ENCODE data around the gene DGCR8.
"Not testable (repeated sequence)": the region's sequence is repeated elsewhere in the genome, so short reads cannot be mapped to it uniquely, and the experiment has no call there.

DGCR8 gene

DNA sequence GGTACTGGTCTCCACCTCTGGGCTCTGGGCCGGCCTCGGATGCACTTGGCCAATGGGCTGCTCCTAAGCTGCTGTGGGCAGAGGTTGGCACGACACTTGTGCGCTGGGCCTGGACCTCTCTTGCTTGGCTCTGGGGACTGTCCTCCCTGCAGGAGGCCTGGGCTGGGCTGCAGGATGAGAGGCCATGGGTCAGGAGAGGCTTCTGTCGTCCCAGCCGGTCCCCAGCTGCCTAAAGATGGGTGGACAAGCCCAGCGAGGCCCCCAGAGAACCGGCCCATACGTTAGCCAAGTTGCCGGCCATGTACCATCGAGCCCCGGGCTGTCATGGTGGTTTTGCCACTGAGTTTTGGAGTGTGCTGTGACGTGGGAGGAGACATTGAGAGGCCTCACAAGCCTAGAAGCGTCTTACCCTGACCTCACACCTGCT lies 72.4 kb downstream of the DGCR8 start:
- H3K27ac Mint-ChIP-seq, result no peak overlapping the region

DNA sequence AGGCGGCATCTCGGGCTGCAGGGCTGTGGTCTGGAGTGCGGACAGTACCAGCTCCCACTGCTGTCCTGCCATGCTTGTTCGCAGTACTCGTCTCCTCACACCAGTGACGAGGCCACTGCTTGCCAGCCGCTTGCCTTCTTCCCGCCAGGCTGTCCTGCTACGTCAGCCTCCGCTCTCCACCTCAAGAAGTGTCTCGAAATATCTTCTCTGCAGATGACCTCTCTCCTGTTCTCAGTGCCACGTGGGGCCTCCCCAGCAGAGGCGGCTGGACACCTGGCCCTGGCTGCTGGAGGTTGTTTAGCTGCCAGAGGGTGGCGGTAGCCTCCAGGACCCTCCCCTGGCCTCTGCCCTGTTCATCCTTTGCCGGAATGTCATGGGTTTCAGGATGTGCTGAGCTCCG lies 73.9 kb downstream of the DGCR8 start:
- Mint-ChIP-seq H3K27me3 (peaks cover 27% of the 10 kb centered on the region), H3K4me3 (no peak overlapping the region), H3K9me3 (no peaks in the 10 kb centered on the region), H3K27ac (no peak overlapping the region), H3K36me3 (ENCODE audit: low read depth) (no peaks in the 10 kb centered on the region), H3K4me1 (ENCODE audit: low read depth) (no peaks in the 10 kb centered on the region)
- intact Hi-C loops (cut with micrococcal nuclease), result no loop called here

More for the DNA sequence above, 72.4 kb downstream of the DGCR8 start:
- intact Hi-C loops (cut with micrococcal nuclease), result no loop called here
- peaks cover 18% of the 10 kb centered on the region for H3K27me3 Mint-ChIP-seq
- no peaks in the 10 kb centered on the region for H3K9me3 Mint-ChIP-seq
- no peak overlapping the region for H3K4me3 Mint-ChIP-seq
- H3K36me3 Mint-ChIP-seq (ENCODE audit: low read depth), result no peaks in the 10 kb centered on the region
- H3K4me1 Mint-ChIP-seq (ENCODE audit: low read depth), result no peaks in the 10 kb centered on the region

DNA sequence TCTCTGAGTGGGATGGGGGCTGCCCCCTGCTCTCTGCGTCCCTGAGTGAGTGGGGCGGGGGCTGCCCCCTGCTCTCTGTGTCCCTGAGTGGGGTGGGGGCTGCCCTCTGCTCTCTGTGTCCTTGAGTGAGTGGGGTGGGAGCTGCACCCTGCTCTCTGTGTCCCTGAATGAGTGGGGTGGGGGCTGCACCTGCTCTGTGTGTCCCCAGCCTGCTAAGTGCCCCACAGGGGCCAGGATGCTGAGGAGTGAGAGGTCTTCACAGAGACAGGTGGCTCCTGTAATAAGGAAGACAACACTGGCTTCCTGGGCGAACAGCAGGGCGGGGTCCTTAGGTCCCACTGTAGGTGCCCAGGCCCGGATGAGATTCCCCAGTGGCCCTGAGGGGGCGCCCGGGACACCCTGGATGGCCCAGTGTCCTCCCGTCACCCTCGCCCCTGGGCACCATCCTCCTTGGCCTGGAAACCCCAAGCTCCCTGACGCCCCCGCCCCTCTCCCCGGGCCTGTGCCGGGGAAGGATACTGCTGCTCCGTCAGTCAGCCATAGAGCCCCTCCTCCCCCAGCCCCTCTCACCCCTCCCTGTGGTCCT lies 74.7 kb downstream of the DGCR8 start:
- intact Hi-C loops (cut with micrococcal nuclease), result no loop called here
- H3K27ac Mint-ChIP-seq, result no peak overlapping the region
- H3K4me3 Mint-ChIP-seq, result no peak overlapping the region
- H3K27me3 Mint-ChIP-seq, result peaks cover 34% of the 10 kb centered on the region
- no peaks in the 10 kb centered on the region for H3K36me3 Mint-ChIP-seq (ENCODE audit: low read depth)
- H3K4me1 Mint-ChIP-seq (ENCODE audit: low read depth), result no peaks in the 10 kb centered on the region
- H3K9me3 Mint-ChIP-seq, result no peaks in the 10 kb centered on the region

DNA sequence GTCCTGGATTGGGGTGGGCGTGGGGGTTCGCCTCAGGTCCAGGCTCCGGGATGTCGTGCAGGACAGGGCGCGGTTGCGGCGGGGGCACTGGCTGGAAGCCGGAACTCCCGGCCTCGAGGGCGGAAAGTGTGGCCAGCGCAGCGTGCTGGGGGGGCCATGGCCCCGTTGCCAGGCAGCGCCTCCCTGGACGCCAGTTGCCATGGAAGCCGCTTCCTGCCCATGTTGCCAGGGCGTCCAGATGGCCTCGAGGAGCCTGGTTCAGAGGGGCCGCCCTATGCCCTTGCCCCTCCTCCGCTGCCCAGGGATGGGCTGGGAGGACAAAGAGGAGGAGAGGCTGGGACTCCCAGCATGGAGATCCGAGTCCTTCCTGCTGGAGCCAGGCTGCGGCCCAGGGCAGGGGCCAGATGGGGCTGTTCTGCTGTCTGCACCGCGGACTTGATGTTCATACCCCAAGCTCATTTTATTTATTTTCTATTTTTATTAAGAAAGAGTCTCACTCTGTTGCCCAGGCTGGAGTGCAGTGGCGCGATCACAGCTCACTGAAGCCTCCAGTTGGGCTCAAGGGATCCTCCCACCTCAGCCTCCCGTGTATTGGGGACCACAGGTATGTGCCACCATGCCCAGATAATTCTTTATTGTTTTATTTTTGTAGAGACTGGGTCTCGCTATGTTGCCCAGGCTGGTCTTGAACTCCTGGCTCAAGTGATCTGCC lies 75.4 kb downstream of the DGCR8 start:
- H3K4me3 Mint-ChIP-seq, result no peak overlapping the region
- no peaks in the 10 kb centered on the region for H3K36me3 Mint-ChIP-seq (ENCODE audit: low read depth)
- peaks cover 38% of the 10 kb centered on the region for H3K27me3 Mint-ChIP-seq
- no peaks in the 10 kb centered on the region for H3K4me1 Mint-ChIP-seq (ENCODE audit: low read depth)
- intact Hi-C loops (cut with micrococcal nuclease), result no loop called here
- no peaks in the 10 kb centered on the region for H3K9me3 Mint-ChIP-seq
- no peak overlapping the region for H3K27ac Mint-ChIP-seq

DNA sequence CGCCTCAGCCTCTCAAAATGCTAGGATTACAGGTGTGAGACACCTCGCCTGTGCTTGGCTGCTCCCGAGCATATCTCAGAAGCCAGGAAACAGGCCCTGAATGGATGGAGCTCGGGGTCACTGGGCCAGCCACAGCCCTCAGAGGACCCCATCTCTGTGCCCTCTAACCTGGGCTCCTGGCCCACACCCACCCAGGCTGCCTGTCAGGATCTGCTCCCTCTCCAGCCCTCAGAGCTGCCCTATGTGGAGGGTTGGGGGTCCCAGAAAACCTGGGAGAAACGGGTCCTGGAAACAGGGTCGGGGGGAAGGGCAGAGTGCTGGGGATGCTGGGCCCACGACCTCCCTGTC lies 76.0 kb downstream of the DGCR8 start:
- Mint-ChIP-seq H3K4me3 (no peak overlapping the region), H3K27me3 (peaks cover 39% of the 10 kb centered on the region), H3K27ac (no peak overlapping the region), H3K4me1 (ENCODE audit: low read depth) (no peaks in the 10 kb centered on the region), H3K36me3 (ENCODE audit: low read depth) (no peaks in the 10 kb centered on the region), H3K9me3 (no peaks in the 10 kb centered on the region)
- intact Hi-C loops (cut with micrococcal nuclease), result no loop called here

DNA sequence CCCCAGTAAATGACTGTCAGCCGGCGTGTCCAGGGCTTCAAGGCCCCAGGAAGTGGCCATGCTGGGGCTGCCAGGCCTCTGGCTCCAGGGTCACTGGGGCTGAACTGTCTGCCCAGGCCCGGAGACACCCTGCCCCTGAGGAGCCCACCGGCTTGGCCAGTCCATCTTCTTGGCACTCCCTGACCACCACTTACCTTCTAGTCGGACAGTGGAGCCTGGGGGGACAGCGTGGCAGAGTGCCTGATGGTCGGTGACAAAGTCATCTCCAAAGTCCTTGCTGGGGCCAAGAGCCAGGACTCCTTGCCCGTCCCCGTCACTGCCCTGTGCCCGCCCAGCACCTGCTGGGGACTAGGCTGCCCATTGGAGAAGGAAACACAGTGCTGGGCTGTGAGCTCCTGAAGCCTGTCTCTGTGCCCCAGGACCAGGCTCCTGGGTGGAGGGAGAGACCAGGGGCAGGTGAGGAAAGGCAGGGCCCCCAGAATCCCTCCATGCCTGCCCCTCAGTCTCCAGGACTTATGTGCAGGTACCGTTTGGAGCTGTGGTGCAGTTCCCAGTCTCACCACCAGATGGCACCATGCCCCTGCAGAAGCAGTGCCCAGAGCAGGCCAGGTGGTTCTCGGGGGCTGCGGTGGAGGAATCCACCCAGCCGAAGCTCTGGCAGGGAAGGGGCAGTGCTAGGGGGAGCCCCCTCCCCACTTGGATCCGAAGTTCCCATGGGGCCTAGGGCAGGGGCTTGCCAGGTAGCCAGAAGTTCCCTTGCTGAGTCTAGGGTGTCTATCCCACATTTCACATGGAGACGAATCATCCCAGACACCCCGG lies 76.8 kb downstream of the DGCR8 start:
- Mint-ChIP-seq H3K9me3 (no peaks in the 10 kb centered on the region), H3K27ac (no peak overlapping the region), H3K27me3 (peaks cover 42% of the 10 kb centered on the region), H3K4me3 (no peak overlapping the region), H3K4me1 (ENCODE audit: low read depth) (no peaks in the 10 kb centered on the region), H3K36me3 (ENCODE audit: low read depth) (no peaks in the 10 kb centered on the region)
- intact Hi-C loops (cut with micrococcal nuclease), result no loop called here

DNA sequence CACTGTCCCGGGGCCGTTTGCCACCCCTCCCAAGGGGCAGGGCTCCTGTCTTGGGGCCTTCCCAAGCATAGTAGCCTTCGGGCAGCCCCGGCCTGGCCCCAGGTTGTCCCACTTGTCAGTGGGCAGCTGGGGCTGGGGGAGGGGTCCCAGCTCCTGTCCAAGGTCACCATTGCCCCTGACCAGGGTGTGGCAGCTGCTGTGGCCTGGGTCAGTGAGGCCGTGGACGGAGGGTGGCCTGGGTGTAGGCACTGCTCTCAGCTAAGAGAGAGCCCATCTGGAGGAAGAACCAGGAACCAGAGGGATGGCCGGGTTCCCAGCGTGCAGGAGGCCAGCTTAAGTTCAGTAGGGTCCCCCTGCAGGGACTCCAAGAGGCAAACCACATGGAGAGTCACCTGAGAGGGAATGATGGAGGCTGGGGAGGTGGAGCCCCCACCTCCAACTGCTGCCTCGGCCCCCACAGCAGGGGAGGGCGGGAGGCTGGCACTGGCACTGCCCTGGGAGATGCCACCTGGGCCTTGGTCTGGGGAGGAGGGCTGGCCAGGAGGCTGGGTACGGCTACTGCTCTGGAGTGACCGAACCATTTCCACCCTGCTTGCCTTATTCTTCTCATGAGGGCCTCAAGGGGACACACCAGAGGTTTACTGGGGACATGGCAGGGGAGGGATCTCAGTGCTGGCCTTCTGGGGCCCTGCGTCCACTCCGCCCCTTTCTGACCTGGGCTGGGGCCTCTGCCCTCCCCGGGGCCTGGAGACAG lies 77.6 kb downstream of the DGCR8 start:
- Mint-ChIP-seq H3K4me1 (ENCODE audit: low read depth) (no peaks in the 10 kb centered on the region), H3K4me3 (no peak overlapping the region), H3K9me3 (no peaks in the 10 kb centered on the region), H3K27ac (no peak overlapping the region), H3K36me3 (ENCODE audit: low read depth) (no peaks in the 10 kb centered on the region), H3K27me3 (peaks cover 40% of the 10 kb centered on the region)
- intact Hi-C loops (cut with micrococcal nuclease), result no loop called here

DNA sequence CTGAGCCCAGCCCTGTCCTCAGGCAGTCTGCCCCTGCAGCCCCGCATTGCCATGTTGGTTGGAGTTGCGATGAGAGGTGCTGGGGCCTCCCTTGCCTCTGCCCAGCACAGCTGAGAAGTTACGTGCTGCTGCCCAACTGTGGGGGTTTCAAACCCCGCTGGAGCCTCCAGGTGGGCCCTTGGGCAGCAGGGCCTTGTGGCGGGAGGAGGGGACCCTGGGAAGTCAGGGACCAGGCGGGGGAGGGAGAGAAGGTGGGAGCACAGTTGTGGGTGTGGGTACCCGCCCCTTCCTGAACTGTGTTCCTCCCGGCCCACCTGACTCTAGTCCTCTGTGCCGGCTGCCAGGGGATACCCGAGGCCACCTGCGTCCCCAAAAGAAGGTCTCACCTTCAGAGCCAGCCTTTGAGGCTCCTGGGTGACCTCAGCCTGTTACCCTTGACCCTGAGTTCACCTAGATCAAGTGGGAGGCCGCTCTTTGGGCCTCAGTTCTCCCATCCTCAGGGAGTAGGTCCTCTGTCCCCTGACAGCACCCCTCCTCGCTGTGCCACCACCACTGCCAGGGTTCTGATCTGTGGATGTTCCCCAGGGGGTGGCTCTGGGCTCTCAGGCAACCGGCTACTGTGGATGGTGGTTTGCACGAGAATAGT lies 78.5 kb downstream of the DGCR8 start:
- no peaks in the 10 kb centered on the region for H3K36me3 Mint-ChIP-seq (ENCODE audit: low read depth)
- no peaks in the 10 kb centered on the region for H3K4me1 Mint-ChIP-seq (ENCODE audit: low read depth)
- H3K9me3 Mint-ChIP-seq, result no peaks in the 10 kb centered on the region
- no peak overlapping the region for H3K27ac Mint-ChIP-seq
- H3K27me3 Mint-ChIP-seq, result peaks cover 40% of the 10 kb centered on the region
- intact Hi-C loops (cut with micrococcal nuclease), result no loop called here
- H3K4me3 Mint-ChIP-seq, result no peak overlapping the region

DNA sequence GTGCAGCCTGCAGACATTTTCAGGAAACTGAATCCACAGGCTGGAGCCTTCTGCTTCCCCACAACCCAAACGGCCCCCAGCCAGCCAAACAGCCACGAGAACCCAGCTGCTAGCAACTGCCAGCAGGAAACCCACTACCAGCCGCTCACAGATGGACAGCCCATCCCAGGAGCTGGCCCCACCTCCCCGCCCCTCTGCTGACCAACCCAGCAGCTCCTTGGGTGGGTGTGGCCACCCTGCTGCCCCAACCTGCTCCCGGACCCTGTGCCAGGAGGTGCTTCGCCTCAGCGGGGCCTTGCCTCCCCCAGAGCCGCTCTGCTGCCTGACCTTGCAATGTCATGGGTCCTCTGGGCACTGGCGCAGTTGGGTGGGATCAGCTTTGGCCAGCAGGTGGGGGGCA lies 79.0 kb downstream of the DGCR8 start:
- H3K4me1 Mint-ChIP-seq (ENCODE audit: low read depth), result no peaks in the 10 kb centered on the region
- H3K9me3 Mint-ChIP-seq, result peaks cover 2% of the 10 kb centered on the region
- no peaks in the 10 kb centered on the region for H3K36me3 Mint-ChIP-seq (ENCODE audit: low read depth)
- peaks cover 37% of the 10 kb centered on the region for H3K27me3 Mint-ChIP-seq
- no peak overlapping the region for H3K27ac Mint-ChIP-seq
- intact Hi-C loops (cut with micrococcal nuclease), result no loop called here
- H3K4me3 Mint-ChIP-seq, result no peak overlapping the region

DNA sequence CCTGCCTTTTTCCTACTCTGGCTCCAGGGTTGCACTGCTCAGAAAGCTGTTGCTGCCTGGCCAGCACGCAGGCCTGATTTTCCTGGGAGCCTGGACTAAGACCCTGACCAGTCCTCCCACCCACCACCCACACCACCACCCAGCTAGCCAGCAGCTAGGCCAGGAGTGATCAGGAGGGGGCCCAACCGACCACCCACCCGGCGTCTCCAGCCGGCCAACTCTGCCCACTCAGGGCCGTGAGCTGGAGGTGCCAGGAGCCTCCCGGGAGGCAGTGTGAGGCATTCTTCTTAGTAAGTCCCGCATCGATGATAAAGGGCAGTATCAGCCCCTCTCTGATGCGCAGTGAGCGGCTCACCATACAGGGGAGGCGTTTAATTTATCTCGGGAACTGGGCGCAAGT lies 79.5 kb downstream of the DGCR8 start:
- H3K9me3 Mint-ChIP-seq; H3K36me3 Mint-ChIP-seq (ENCODE audit: low read depth); H3K27ac Mint-ChIP-seq; H3K4me1 Mint-ChIP-seq (ENCODE audit: low read depth); H3K4me3 Mint-ChIP-seq; intact Hi-C loops (cut with micrococcal nuclease): not testable (repeated sequence)
- H3K27me3 Mint-ChIP-seq, result peaks cover 33% of the 10 kb centered on the region

DNA sequence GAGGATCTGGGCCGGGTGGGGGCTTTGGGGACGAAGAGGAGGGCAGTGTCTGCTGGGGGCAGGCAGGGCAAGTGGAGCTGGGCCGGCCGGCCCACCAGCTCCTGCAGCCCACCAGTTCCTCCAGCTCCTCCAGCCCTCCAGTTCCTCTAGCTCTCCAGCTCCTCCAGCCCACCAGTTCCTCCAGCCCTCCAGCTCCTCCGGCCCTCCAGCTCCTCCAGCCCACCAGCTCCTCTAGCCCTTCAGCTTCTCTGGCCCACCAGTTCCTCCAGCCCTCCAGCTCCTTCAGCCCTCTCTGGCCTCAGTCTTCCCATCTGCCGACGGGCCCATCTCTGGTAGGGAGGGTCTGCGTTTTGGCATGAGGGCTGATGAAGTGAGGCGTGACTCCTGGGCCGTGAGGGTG lies 80.0 kb downstream of the DGCR8 start:
- Mint-ChIP-seq H3K27me3 (peaks cover 31% of the 10 kb centered on the region), H3K27ac (no peak overlapping the region), H3K4me3 (no peak overlapping the region)

More for the DNA sequence above, 80.0 kb downstream of the DGCR8 start:
- intact Hi-C loops (cut with micrococcal nuclease), result no loop called here
- Mint-ChIP-seq H3K9me3 (peaks cover 9% of the 10 kb centered on the region), H3K36me3 (ENCODE audit: low read depth) (no peaks in the 10 kb centered on the region), H3K4me1 (ENCODE audit: low read depth) (no peaks in the 10 kb centered on the region)
